Measurements from ENCODE around the gene P3H1.

The P3H1 gene

DNA sequence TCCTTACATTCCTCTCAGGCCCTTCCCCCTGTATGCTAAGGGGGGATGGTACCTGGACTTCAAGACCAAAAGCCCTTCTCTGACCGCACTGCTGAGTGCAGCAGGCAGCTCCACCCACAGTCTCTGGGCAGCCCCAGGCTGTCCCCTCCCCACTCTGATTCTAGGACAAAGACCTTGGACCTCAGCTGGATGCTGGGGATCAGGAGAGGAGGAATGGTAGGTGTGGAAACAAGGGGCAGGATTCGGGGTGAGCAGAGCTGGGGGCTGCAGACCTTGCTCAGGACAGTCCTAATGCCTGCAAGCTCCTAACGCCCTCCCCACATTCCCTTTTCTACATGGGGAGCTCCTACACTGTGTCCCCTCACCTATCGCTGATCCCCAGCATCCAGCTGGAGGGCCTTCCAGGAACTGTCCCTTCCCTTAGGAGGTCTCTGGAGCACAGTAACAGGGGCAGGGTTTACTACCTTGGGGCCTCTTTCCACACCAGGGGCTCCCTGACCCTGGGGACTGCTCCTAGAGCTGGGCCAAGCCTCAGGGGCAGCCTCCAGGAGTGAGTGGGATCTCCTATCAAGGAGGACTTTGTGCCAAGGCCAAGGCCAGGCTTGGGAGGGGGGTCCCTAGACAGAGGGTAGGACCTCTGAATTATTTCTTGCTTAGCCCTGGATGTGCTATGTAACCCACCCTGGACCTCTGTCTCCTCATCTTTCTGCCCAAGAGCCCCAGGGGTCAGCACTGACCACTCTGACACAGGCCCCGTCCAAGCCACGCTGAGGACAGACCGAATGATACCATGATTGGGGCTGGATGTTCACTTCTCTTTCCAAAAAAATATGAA lies 32.4 kb downstream of the P3H1 start:
- H3K9me3 ChIP-seq (ENCODE audit: severe bottlenecking): no peaks in the 10 kb centered on the region
- H3K27me3 ChIP-seq (ENCODE audit: insufficient read depth, poor library complexity, severe bottlenecking): no peaks in the 10 kb centered on the region
- H3K27ac ChIP-seq (ENCODE audit: poor library complexity, severe bottlenecking): no peak overlapping the region
- H3K36me3 ChIP-seq (ENCODE audit: low read depth): no peaks in the 10 kb centered on the region
- no peak overlapping the region for H3K4me3 ChIP-seq (ENCODE audit: severe bottlenecking)
- TF ChIP-seq, protein P1, sequence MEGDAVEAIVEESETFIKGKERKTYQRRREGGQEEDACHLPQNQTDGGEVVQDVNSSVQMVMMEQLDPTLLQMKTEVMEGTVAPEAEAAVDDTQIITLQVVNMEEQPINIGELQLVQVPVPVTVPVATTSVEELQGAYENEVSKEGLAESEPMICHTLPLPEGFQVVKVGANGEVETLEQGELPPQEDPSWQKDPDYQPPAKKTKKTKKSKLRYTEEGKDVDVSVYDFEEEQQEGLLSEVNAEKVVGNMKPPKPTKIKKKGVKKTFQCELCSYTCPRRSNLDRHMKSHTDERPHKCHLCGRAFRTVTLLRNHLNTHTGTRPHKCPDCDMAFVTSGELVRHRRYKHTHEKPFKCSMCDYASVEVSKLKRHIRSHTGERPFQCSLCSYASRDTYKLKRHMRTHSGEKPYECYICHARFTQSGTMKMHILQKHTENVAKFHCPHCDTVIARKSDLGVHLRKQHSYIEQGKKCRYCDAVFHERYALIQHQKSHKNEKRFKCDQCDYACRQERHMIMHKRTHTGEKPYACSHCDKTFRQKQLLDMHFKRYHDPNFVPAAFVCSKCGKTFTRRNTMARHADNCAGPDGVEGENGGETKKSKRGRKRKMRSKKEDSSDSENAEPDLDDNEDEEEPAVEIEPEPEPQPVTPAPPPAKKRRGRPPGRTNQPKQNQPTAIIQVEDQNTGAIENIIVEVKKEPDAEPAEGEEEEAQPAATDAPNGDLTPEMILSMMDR (IDR thresholded peaks at IDR 0.05; ENCODE audit: poor library complexity, severe bottlenecking): no peak
- DNase-seq (ENCODE audit: low spot score) (no peak), ATAC-seq (ENCODE audit: low read depth) (no peak)
- no peaks in the 10 kb centered on the region for H3K4me1 ChIP-seq (ENCODE audit: insufficient read depth, poor library complexity, severe bottlenecking)

DNA sequence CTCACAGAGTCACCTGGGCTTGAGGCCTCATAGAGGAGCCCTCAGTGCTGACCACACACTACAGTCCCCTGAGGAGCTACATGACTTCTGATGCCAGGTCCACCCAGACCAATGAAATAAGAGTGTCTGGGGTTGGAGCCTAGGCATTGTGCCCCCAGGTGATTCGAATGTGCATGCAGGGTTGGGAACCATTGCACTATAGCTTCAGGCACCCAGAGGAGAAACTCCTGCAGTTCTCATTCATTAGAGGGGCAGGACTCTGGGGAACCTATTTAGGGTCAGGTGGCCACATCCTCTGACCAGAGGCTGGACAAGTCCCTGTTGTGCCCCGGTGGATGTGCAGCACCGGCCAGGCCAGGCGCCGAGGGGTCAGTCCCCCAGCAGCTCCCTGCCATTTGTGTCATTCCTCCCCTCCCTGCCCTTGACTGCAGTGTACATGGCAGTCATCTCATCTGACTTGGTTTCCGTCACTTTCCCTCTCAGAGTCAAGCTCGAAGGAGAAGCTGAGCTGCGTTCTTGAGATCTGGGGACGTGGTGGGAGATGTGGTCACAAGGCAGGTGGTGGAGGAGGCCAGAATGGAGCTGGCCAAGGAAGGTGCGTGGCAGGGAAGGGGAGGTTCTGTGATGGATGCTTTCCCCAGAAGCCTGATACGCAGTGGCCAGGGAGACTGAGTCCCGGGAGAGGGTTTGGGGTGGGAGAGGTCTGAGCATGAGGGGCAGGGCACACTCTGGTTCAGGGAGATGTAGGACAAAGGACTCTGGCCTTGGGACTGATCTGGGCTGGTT lies 33.2 kb downstream of the P3H1 start:
- DNase-seq (ENCODE audit: low spot score): no peak
- no peaks in the 10 kb centered on the region for H3K36me3 ChIP-seq (ENCODE audit: low read depth)
- no peaks in the 10 kb centered on the region for H3K9me3 ChIP-seq (ENCODE audit: severe bottlenecking)
- ATAC-seq (ENCODE audit: low read depth): no peak
- no peak overlapping the region for H3K27ac ChIP-seq (ENCODE audit: poor library complexity, severe bottlenecking)
- H3K27me3 ChIP-seq (ENCODE audit: insufficient read depth, poor library complexity, severe bottlenecking): no peaks in the 10 kb centered on the region
- H3K4me1 ChIP-seq (ENCODE audit: insufficient read depth, poor library complexity, severe bottlenecking): no peaks in the 10 kb centered on the region
- no peak overlapping the region for H3K4me3 ChIP-seq (ENCODE audit: severe bottlenecking)
- TF ChIP-seq, protein P1 (IDR thresholded peaks at IDR 0.05; ENCODE audit: poor library complexity, severe bottlenecking): no peak

DNA sequence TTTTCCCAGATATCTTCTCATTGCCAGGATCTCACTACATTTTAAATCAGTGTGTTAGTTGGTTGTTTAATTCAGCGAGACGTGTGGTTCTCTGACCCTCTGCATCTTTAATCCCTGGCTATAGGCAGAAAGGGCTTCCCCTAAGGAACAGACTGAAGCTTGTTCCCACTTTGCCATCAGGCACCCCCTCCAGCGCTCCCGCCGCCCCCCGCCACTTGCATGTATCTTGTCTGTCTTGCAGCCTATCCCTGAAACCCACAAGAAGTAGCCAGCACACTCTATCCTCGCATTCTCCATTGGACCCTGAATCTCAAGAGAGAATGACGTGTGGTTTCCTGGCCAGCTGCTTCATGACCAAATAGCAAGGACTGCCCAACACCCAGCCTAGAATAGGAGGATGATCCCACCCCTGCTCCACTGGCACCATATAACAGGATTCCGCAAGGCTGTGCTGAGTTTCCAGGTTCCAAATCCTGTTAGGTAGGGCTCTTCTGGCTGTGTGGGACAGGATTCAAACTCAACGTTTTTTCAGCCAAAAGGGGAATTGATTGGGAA lies 34.6 kb downstream of the P3H1 start:
- Histone ChIP-seq H3K4me1 (ENCODE audit: insufficient read depth, poor library complexity, severe bottlenecking) (no peaks in the 10 kb centered on the region), H3K27ac (ENCODE audit: poor library complexity, severe bottlenecking) (no peak overlapping the region), H3K36me3 (ENCODE audit: low read depth) (no peaks in the 10 kb centered on the region), H3K9me3 (ENCODE audit: severe bottlenecking) (no peaks in the 10 kb centered on the region), H3K27me3 (ENCODE audit: insufficient read depth, poor library complexity, severe bottlenecking) (no peaks in the 10 kb centered on the region), H3K4me3 (ENCODE audit: severe bottlenecking) (no peak overlapping the region)
- TF ChIP-seq, protein P1 (IDR thresholded peaks at IDR 0.05; ENCODE audit: poor library complexity, severe bottlenecking): no peak
- no peak for DNase-seq (ENCODE audit: low spot score)
- no peak for ATAC-seq (ENCODE audit: low read depth)

DNA sequence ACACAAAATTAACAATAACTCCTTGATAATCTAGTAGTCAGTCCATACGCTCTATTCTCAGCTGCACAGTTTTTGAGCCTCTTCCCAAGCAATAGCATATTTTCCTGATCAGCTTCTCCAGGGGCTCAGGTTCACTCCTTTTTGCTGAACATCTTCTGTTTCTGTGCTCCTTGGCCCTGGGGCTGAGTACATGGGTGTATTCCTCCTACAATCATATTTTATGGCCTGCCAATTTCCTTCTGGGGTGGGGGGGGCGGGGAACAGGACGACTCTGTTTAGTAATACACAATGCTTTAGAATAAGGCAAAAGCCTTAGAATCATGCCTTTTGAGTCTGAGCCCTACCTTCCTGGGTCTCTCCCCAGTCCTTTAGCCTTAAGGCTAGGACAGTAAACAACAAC lies 35.2 kb downstream of the P3H1 start:
- TF ChIP-seq, protein P1 (IDR thresholded peaks at IDR 0.05; ENCODE audit: poor library complexity, severe bottlenecking): no peak
- Histone ChIP-seq H3K4me1 (ENCODE audit: insufficient read depth, poor library complexity, severe bottlenecking) (no peaks in the 10 kb centered on the region), H3K9me3 (ENCODE audit: severe bottlenecking) (no peaks in the 10 kb centered on the region), H3K27me3 (ENCODE audit: insufficient read depth, poor library complexity, severe bottlenecking) (no peaks in the 10 kb centered on the region), H3K27ac (ENCODE audit: poor library complexity, severe bottlenecking) (no peak overlapping the region), H3K4me3 (ENCODE audit: severe bottlenecking) (no peak overlapping the region), H3K36me3 (ENCODE audit: low read depth) (no peaks in the 10 kb centered on the region)
- no peak for ATAC-seq (ENCODE audit: low read depth)
- DNase-seq (ENCODE audit: low spot score): no peak
